Sigmoid colon (tissue), 4 donors: Measurements from ENCODE around the gene JOSD2.

Experiments
- CTCF ChIP-seq, 4 experiments: fragments of 450-650 bp in 3 of 4; fragments of 200-600 bp in 1 of 4; IDR thresholded peaks; one replicate each; pipeline ENCODE4 v1.5.1; 2016 to 2019; ENCODE audit warnings: antibody characterized with exemption in 4 of 4, mild to moderate bottlenecking in 3 of 4, moderate library complexity in 2 of 4
- EP300 ChIP-seq, 4 donors: sonication (generic); formaldehyde crosslinking; IDR thresholded peaks; one replicate each; pipeline ENCODE4 v1.6.1; 2017; ENCODE audit warnings: antibody characterized with exemption in 4 of 4
- POLR2A ChIP-seq, 2 donors: fragments of 450-650 bp; IDR thresholded peaks; one replicate each; pipeline ENCODE4 v1.6.1; 2016; ENCODE audit warnings: antibody characterized with exemption in 2 of 2, mild to moderate bottlenecking in 2 of 2, moderate library complexity in 2 of 2
- POLR2AphosphoS5 ChIP-seq, 4 donors: sonication (generic); formaldehyde crosslinking; IDR thresholded peaks; one replicate each; pipeline ENCODE4 v1.6.1; 2017; ENCODE audit warnings: antibody characterized with exemption in 4 of 4

GRCh38 chr19:50513746-50514345, 2.9 kb upstream of the JOSD2 start, which contains the start of gene ASPDH:
- TF ChIP-seq CTCF (IDR thresholded peaks at IDR 0.05) (no peak), POLR2A (IDR thresholded peaks at IDR 0.05) (no peak), EP300 (IDR thresholded peaks at IDR 0.05) (no peak), POLR2AphosphoS5 (IDR thresholded peaks at IDR 0.05) (no peak)
